Activated T-helper 2 cell treated with anti-CD3 and anti-CD28 coated beads, Interferon-gamma antibody, Interleukin-2, Interleukin-4, amounts not matched to agents 10 μg/mL and 5 μg/mL and 100 μg/mL, durations not matched to agents 14 hours and 24 hours and 36 hours (primary cell): ENCODE data around the gene INPP5F. TPM values are rescaled to one million over a fixed set of nuclear protein-coding genes. Genes with fewer than 3 reads are reported as not detected.

Experiments
- DNase-seq: peaks from one replicate; pipeline ENCODE4 v3.0.0; 2021; ENCODE audit warnings: low spot score
- H3K27ac Mint-ChIP-seq: one replicate; pipeline ENCODE4 v1.8.0; 2021; ENCODE audit warnings: mixed read lengths
- H3K27me3 Mint-ChIP-seq: one replicate; pipeline ENCODE4 v1.8.0; 2021; ENCODE audit warnings: low read depth, mixed read lengths
- H3K36me3 Mint-ChIP-seq: one replicate; pipeline ENCODE4 v1.8.0; 2021; ENCODE audit warnings: low read depth, mixed read lengths
- H3K4me1 Mint-ChIP-seq: one replicate; pipeline ENCODE4 v1.8.0; 2021; ENCODE audit warnings: low read depth, mixed read lengths
- H3K4me3 Mint-ChIP-seq: one replicate; pipeline ENCODE4 v1.8.0; 2021; ENCODE audit warnings: low read depth, mild to moderate bottlenecking, moderate library complexity, mixed read lengths
- H3K9me3 Mint-ChIP-seq: one replicate; pipeline ENCODE4 v1.8.0; 2021; ENCODE audit warnings: mixed read lengths
- intact Hi-C: fragments of 100-400 bp; cut with micrococcal nuclease; formaldehyde crosslinking; loops from one replicate; pipeline ENCODE4 v1.15.1; 2023
- total RNA-seq: library from RNA; stranded (reverse); gene quantifications from 2 replicates; pipeline ENCODE4 v1.2.3, GENCODE V29; 2022

INPP5F gene
- total RNA-seq, 1 donor from 2014 or later: 10.2 TPM

- no peak overlapping the region for H3K27ac Mint-ChIP-seq
- no peaks in the 10 kb centered on the region for H3K27me3 Mint-ChIP-seq
- intact Hi-C loops: no loop called here
- no peaks in the 10 kb centered on the region for H3K9me3 Mint-ChIP-seq
- DNase-seq: no peak
- H3K4me3 Mint-ChIP-seq: no peak overlapping the region
- H3K4me1 Mint-ChIP-seq: peaks cover 2% of the 10 kb centered on the region
- peaks cover 11% of the 10 kb centered on the region for H3K36me3 Mint-ChIP-seq
These were observed 76.2 kb downstream of the INPP5F start for GRCh38 chr10:119801998-119802538.

GRCh38 chr10:119803264-119803663 is 77.4 kb downstream of the INPP5F start:
- intact Hi-C loops: no loop called here
- H3K27me3 Mint-ChIP-seq: no peaks in the 10 kb centered on the region

GRCh38 chr10:119805702-119806230 is 79.9 kb downstream of the INPP5F start:
- DNase-seq: no peak
- intact Hi-C loops: no loop called here
- Mint-ChIP-seq H3K4me1 (peaks cover 5% of the 10 kb centered on the region), H3K9me3 (no peaks in the 10 kb centered on the region), H3K27ac (no peak overlapping the region), H3K4me3 (no peak overlapping the region), H3K27me3 (no peaks in the 10 kb centered on the region), H3K36me3 (peaks cover 16% of the 10 kb centered on the region)

More at GRCh38 chr10:119803264-119803663, 77.4 kb downstream of the INPP5F start:
- no peak overlapping the region for H3K4me3 Mint-ChIP-seq
- peaks cover 5% of the 10 kb centered on the region for H3K4me1 Mint-ChIP-seq
- H3K27ac Mint-ChIP-seq: no peak overlapping the region
- no peaks in the 10 kb centered on the region for H3K9me3 Mint-ChIP-seq
- peaks cover 10% of the 10 kb centered on the region for H3K36me3 Mint-ChIP-seq
- no peak for DNase-seq

GRCh38 chr10:119806334-119807130 is 80.7 kb downstream of the INPP5F start:
- peaks cover 5% of the 10 kb centered on the region for H3K4me1 Mint-ChIP-seq
- no peak for DNase-seq

GRCh38 chr10:119807960-119808697 is 82.3 kb downstream of the INPP5F start:
- Mint-ChIP-seq H3K27ac (no peak overlapping the region), H3K9me3 (no peaks in the 10 kb centered on the region), H3K36me3 (peaks cover 20% of the 10 kb centered on the region), H3K4me3 (no peak overlapping the region), H3K27me3 (no peaks in the 10 kb centered on the region), H3K4me1 (peaks cover 3% of the 10 kb centered on the region)
- intact Hi-C loops: no loop called here
- no peak for DNase-seq

More at GRCh38 chr10:119806334-119807130, 80.7 kb downstream of the INPP5F start:
- no peak overlapping the region for H3K27ac Mint-ChIP-seq
- no peaks in the 10 kb centered on the region for H3K9me3 Mint-ChIP-seq
- H3K36me3 Mint-ChIP-seq: peaks cover 20% of the 10 kb centered on the region
- intact Hi-C loops: no loop called here
- H3K27me3 Mint-ChIP-seq: no peaks in the 10 kb centered on the region
- no peak overlapping the region for H3K4me3 Mint-ChIP-seq

- intact Hi-C loops: no loop called here
- Mint-ChIP-seq H3K36me3 (peaks cover 13% of the 10 kb centered on the region), H3K27ac (no peak overlapping the region), H3K4me3 (no peak overlapping the region), H3K9me3 (no peaks in the 10 kb centered on the region), H3K27me3 (no peaks in the 10 kb centered on the region), H3K4me1 (peaks cover 3% of the 10 kb centered on the region)
- DNase-seq: no peak
These were observed 85.3 kb downstream of the INPP5F start for GRCh38 chr10:119811122-119811521.

- peaks cover 13% of the 10 kb centered on the region for H3K36me3 Mint-ChIP-seq
- peaks cover 10% of the 10 kb centered on the region for H3K4me1 Mint-ChIP-seq
- no peak overlapping the region for H3K27ac Mint-ChIP-seq
- H3K4me3 Mint-ChIP-seq: no peak overlapping the region
- no peaks in the 10 kb centered on the region for H3K27me3 Mint-ChIP-seq
- intact Hi-C loops: no loop called here
- H3K9me3 Mint-ChIP-seq: no peaks in the 10 kb centered on the region
- DNase-seq: no peak
These were observed 86.8 kb downstream of the INPP5F start for GRCh38 chr10:119812684-119813083.

- Mint-ChIP-seq H3K27me3 (no peaks in the 10 kb centered on the region), H3K4me3 (no peak overlapping the region), H3K4me1 (peaks cover 7% of the 10 kb centered on the region), H3K27ac (no peak overlapping the region), H3K9me3 (no peaks in the 10 kb centered on the region), H3K36me3 (peaks cover 5% of the 10 kb centered on the region)
- intact Hi-C loops: no loop called here
- DNase-seq: no peak
These were observed 89.8 kb downstream of the INPP5F start for GRCh38 chr10:119815671-119816070.

- Mint-ChIP-seq H3K27ac (no peak overlapping the region), H3K36me3 (peaks cover 3% of the 10 kb centered on the region), H3K27me3 (no peaks in the 10 kb centered on the region), H3K4me1 (peaks cover 13% of the 10 kb centered on the region), H3K4me3 (no peak overlapping the region), H3K9me3 (no peaks in the 10 kb centered on the region)
- intact Hi-C loops: no loop called here
- DNase-seq: no peak
These were observed 92.4 kb downstream of the INPP5F start for GRCh38 chr10:119817991-119818888.

GRCh38 chr10:119818889-119819270 is 93.0 kb downstream of the INPP5F start:
- Mint-ChIP-seq H3K36me3 (peaks cover 6% of the 10 kb centered on the region), H3K27me3 (no peaks in the 10 kb centered on the region), H3K27ac (no peak overlapping the region), H3K4me3 (no peak overlapping the region), H3K4me1 (peaks cover 13% of the 10 kb centered on the region), H3K9me3 (no peaks in the 10 kb centered on the region)
- DNase-seq: no peak
- intact Hi-C loops: no loop called here

- Mint-ChIP-seq H3K27ac (no peak overlapping the region), H3K36me3 (peaks cover 15% of the 10 kb centered on the region), H3K9me3 (no peaks in the 10 kb centered on the region), H3K4me1 (peaks cover 13% of the 10 kb centered on the region), H3K27me3 (no peaks in the 10 kb centered on the region), H3K4me3 (no peak overlapping the region)
- intact Hi-C loops: no loop called here
- DNase-seq: no peak
These were observed 95.3 kb downstream of the INPP5F start for GRCh38 chr10:119821182-119821581.

- peaks cover 6% of the 10 kb centered on the region for H3K4me1 Mint-ChIP-seq
- peaks cover 43% of the 10 kb centered on the region for H3K36me3 Mint-ChIP-seq
- H3K27me3 Mint-ChIP-seq: no peaks in the 10 kb centered on the region
- no peak for DNase-seq
- H3K9me3 Mint-ChIP-seq: no peaks in the 10 kb centered on the region
- no peak overlapping the region for H3K4me3 Mint-ChIP-seq
- intact Hi-C loops: no loop called here
- H3K27ac Mint-ChIP-seq: no peak overlapping the region
These were observed 98.4 kb downstream of the INPP5F start for GRCh38 chr10:119824299-119824698.
